ENCODE measurements around the gene EFCC1.

- TF ChIP-seq EP300 (IDR thresholded peaks at IDR 0.05) = no peak
- TF ChIP-seq CTCF (IDR thresholded peaks at IDR 0.05) = no peak
Observed at GRCh38 chr3:129039271-129040038, 38.4 kb downstream of the EFCC1 start.

Measured in sigmoid colon (tissue), 4 donors.